Natural killer cell (primary cell): ENCODE data around the gene NR1D1. TPM values are rescaled to one million over a fixed set of nuclear protein-coding genes. Genes with fewer than 3 reads are reported as not detected.

Source experiments
- ATAC-seq, 3 donors: fragments of 150-1000 bp in 2 of 3; fragments of 200-7000 bp in 1 of 3; cut with Tn5 transposase; 1 replicate in 1 of 3; 2 replicates in 2 of 3; pipeline ENCODE4 v1.10.0; 2021; ENCODE audit warnings: mild to moderate bottlenecking in 2 of 3, moderate library complexity in 2 of 3
- DNase-seq, 2 donors: peaks; one replicate each; pipeline versions ENCODE4 v3.0.0 to v3.0.0-alpha.2; 2013 to 2021; ENCODE audit warnings: mixed read lengths in 1 of 2
- H3K27ac ChIP-seq: one replicate; pipeline ENCODE4 v1.5.1; 2013; ENCODE audit warnings: mild to moderate bottlenecking, low read length
- H3K27me3 ChIP-seq: one replicate; pipeline ENCODE4 v1.6.1; 2013; ENCODE audit warnings: low read length; ENCODE audit not compliant: control insufficient read depth, insufficient read depth
- H3K36me3 ChIP-seq: one replicate; pipeline ENCODE4 v1.6.1; 2013; ENCODE audit warnings: low read length; ENCODE audit not compliant: control insufficient read depth, insufficient read depth
- H3K4me1 ChIP-seq: one replicate; pipeline ENCODE4 v1.6.1; 2013; ENCODE audit warnings: low read length; ENCODE audit not compliant: control insufficient read depth, insufficient read depth
- H3K4me3 ChIP-seq: one replicate; pipeline ENCODE4 v1.5.1; 2013; ENCODE audit warnings: low read length
- H3K9me3 ChIP-seq: one replicate; pipeline ENCODE4 v1.6.1; 2013; ENCODE audit warnings: low read length; ENCODE audit not compliant: control insufficient read depth, insufficient read depth
- H3K27ac Mint-ChIP-seq, 2 donors: one replicate each; pipeline ENCODE4 v1.8.0; 2022; ENCODE audit warnings: mild to moderate bottlenecking in 2 of 2, mixed read lengths in 2 of 2, moderate library complexity in 1 of 2
- H3K27me3 Mint-ChIP-seq, 2 donors: one replicate each; pipeline ENCODE4 v1.8.0; 2022; ENCODE audit warnings: low read depth in 2 of 2, mixed read lengths in 2 of 2
- H3K36me3 Mint-ChIP-seq: one replicate; pipeline ENCODE4 v1.8.0; 2022; ENCODE audit warnings: mixed read lengths
- H3K4me1 Mint-ChIP-seq, 2 donors: one replicate each; pipeline ENCODE4 v1.8.0; 2022; ENCODE audit warnings: mixed read lengths in 2 of 2
- H3K4me3 Mint-ChIP-seq: one replicate; pipeline ENCODE4 v1.8.0; 2022; ENCODE audit warnings: mild to moderate bottlenecking, moderate library complexity, mixed read lengths
- H3K9me3 Mint-ChIP-seq, 2 donors: one replicate each; pipeline ENCODE4 v1.8.0; 2022; ENCODE audit warnings: mixed read lengths in 2 of 2
- WGBS: methylation state at CpG from one replicate; pipeline ENCODE4 v1.1.7; 2013; ENCODE audit warnings: missing lambda C conversion rate; ENCODE audit not compliant: insufficient coverage; 5-methylcytosine and 5-hydroxymethylcytosine counted together
- intact Hi-C: fragments of 100-400 bp; cut with micrococcal nuclease; formaldehyde crosslinking; loops from one replicate; pipeline ENCODE4 v1.14.2; 2022
- total RNA-seq, 4 donors: library from RNA; stranded (reverse); fragments of 120-200 nt in 1 of 4; gene quantifications; one replicate each; pipeline versions ENCODE4 v1.2.3 to v1.2.4, GENCODE V29; 2013 to 2022
- TF ChIP-seq, protein P1 (sequence below): fragments of 200-600 bp; IDR thresholded peaks from one replicate; pipeline ENCODE4 v1.8.0; 2022; ENCODE audit warnings: antibody characterized with exemption

Gene NR1D1
- total RNA-seq, 3 donors from 2014 or later (not counting 1 experiment from before 2014, with no cell fraction given) = 8.8 to 10.1 (median 9.9) TPM

DNA sequence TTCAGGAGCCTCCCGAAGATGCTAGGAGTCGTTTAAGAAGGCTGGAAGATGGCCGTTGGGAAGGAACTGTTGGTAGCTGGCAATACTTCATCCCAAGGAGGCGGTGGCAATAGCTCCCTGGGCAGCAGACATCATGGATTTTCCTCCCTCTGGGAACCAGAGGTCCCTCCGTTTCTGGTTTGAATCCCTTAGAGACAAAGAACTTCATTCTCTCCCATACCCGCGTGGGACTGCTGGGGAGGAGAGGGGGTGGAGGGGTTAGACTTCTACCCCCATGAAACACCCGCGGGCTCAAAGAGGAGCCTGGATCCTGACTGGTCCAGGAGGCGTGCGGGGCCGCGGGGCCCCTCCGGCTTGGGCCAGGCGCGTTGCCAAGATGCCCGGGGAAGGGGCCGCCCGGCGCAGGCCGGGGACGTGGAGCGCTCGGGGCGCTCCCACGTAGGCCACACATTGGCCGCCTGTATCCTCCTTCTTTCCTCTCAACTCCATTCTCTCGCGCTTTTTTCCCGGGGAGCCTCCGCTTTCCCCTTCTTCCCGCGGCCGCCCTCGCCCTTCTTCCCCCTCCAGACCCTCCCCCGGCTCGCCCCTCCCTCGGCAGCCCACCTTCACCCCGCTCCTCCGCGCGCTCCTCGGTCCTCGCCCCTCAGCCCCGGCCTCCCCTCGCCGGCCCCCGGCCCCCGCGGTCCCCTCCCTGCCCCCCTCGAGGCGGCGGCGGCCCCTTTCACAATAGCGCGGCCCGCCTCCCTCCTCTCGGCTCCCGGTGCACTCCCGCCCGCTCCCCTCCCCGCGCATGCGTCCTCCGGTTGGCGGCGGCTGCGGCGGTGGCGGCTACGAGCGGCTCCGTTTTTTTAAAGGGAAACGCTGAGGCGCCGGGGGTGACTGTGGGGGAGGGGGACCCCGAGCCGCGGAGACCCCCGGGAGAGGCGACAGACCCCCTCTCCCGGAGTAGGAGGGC is 21.1 kb upstream of the NR1D1 start, which contains the start of gene MSL1:
Gene MSL1 (plus strand): TSS at position 791 of the 955 bp plus-strand sequence. CDS start 642 bp downstream, outside the sequence.
- TF ChIP-seq, protein P1, sequence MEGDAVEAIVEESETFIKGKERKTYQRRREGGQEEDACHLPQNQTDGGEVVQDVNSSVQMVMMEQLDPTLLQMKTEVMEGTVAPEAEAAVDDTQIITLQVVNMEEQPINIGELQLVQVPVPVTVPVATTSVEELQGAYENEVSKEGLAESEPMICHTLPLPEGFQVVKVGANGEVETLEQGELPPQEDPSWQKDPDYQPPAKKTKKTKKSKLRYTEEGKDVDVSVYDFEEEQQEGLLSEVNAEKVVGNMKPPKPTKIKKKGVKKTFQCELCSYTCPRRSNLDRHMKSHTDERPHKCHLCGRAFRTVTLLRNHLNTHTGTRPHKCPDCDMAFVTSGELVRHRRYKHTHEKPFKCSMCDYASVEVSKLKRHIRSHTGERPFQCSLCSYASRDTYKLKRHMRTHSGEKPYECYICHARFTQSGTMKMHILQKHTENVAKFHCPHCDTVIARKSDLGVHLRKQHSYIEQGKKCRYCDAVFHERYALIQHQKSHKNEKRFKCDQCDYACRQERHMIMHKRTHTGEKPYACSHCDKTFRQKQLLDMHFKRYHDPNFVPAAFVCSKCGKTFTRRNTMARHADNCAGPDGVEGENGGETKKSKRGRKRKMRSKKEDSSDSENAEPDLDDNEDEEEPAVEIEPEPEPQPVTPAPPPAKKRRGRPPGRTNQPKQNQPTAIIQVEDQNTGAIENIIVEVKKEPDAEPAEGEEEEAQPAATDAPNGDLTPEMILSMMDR = no peak
- Mint-ChIP-seq H3K27me3 (no peaks in the 10 kb centered on the region), H3K36me3 (no peaks in the 10 kb centered on the region), H3K4me3 (peak within 1 kb of the TSS; percentile 97), H3K27ac (peak within 1 kb of the TSS; percentile 83 to 85), H3K4me1 (peaks cover 38 to 40% of the 10 kb centered on the region in 2 donors), H3K9me3 (no peaks in the 10 kb centered on the region)
- peaks cover 6% of the 10 kb centered on the region for H3K36me3 ChIP-seq
- H3K27ac ChIP-seq = peak within 1 kb of the TSS; percentile 89
- DNase-seq (peak; percentile 85 to 92), ATAC-seq (peak; percentile 73 to 81 (median 76))
- 1% methylated on average over 70 of the region's 82 CpGs for WGBS
- H3K27me3 ChIP-seq = no peaks in the 10 kb centered on the region
- intact Hi-C loops = no loop called here
- H3K4me1 ChIP-seq = peaks cover 23% of the 10 kb centered on the region
- no peaks in the 10 kb centered on the region for H3K9me3 ChIP-seq
- peak within 1 kb of the TSS; percentile 95 for H3K4me3 ChIP-seq

DNA sequence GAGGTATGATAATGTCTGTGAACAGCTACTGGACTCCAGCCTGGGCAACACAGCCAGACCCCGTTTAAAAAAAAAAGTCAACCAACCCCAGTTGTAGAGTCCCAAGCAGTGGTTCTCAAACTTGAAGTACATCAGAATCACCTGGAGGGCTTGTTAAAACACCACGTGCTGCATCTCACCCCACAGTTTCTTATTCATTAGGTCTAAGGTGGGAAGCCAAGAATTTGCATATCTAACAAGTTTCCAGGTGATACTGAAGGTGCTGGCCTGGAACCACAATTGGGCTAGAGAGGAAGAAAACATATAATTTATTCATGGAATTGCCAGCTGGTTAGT is 14.7 kb upstream of the NR1D1 start:
- intact Hi-C loops = no loop called here
- 83% methylated on average over 2 of the region's 2 CpGs for WGBS
- no peaks in the 10 kb centered on the region for H3K27me3 ChIP-seq
- no peak for DNase-seq
- peaks cover 35 to 37% of the 10 kb centered on the region in 2 donors for H3K4me1 Mint-ChIP-seq
- no peaks in the 10 kb centered on the region for H3K9me3 Mint-ChIP-seq
- no peak overlapping the region for H3K4me3 ChIP-seq
- H3K27ac Mint-ChIP-seq = no peak overlapping the region
- no peak overlapping the region for H3K4me3 Mint-ChIP-seq
- no peak overlapping the region for H3K27ac ChIP-seq
- TF ChIP-seq, protein P1 = no peak
- no peaks in the 10 kb centered on the region for H3K9me3 ChIP-seq
- no peak for ATAC-seq
- H3K27me3 Mint-ChIP-seq = no peaks in the 10 kb centered on the region
- H3K4me1 ChIP-seq = peaks cover 36% of the 10 kb centered on the region
- H3K36me3 Mint-ChIP-seq = no peaks in the 10 kb centered on the region
- no peaks in the 10 kb centered on the region for H3K36me3 ChIP-seq

DNA sequence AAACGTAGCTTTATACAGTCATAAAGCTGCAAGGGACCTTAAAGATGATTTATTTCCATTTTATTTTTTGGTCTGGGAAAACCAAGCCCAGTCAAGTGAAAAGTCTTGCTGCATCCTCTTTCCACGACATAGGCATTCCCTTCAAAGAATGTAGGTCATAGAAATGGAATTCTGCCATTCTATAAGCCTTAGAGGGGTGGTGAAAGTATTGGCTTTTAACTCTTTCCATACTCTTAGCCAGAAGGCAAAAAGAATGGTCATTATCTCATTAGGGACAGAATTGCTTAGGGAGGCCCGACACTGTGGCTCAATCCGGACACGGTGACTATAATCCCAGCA is 13.5 kb upstream of the NR1D1 start:
- H3K4me3 ChIP-seq = no peak overlapping the region
- Mint-ChIP-seq H3K9me3 (no peaks in the 10 kb centered on the region), H3K36me3 (no peaks in the 10 kb centered on the region), H3K27me3 (no peaks in the 10 kb centered on the region), H3K4me1 (peaks cover 43 to 45% of the 10 kb centered on the region in 2 donors), H3K27ac (peak overlapping the region; percentile 98 to 99), H3K4me3 (peak overlapping the region; percentile 49)
- TF ChIP-seq, protein P1 = no peak
- intact Hi-C loops = loop anchor here (1.0 to 5.0 kb wide), 5 partner anchors 18 to 54 kb away; partner anchors contain the start of genes CASC3 and THRA
- H3K27ac ChIP-seq = peak overlapping the region; percentile 48
- no peaks in the 10 kb centered on the region for H3K27me3 ChIP-seq
- DNase-seq = no peak
- WGBS = 74% methylated on average over 5 of the region's 5 CpGs
- no peaks in the 10 kb centered on the region for H3K36me3 ChIP-seq
- H3K4me1 ChIP-seq = peaks cover 47% of the 10 kb centered on the region
- ATAC-seq = no peak
- H3K9me3 ChIP-seq = no peaks in the 10 kb centered on the region
